SK-N-SH (cell line): ENCODE data around the gene BBLN.

ENCODE experiments used
- CTCF ChIP-seq: fragments of 200-600 bp; sonication (generic); IDR thresholded peaks from 2 replicates; pipeline ENCODE4 v1.6.1; 2017; ENCODE audit warnings: antibody characterized with exemption, mild to moderate bottlenecking, moderate library complexity
- FOSL2 ChIP-seq: IDR thresholded peaks from 2 replicates; pipeline ENCODE4 v1.4.0; 2012; ENCODE audit warnings: low read depth, mild to moderate bottlenecking, moderate library complexity, borderline replicate concordance
- FOXJ3 ChIP-seq: sonication (generic); formaldehyde crosslinking; IDR thresholded peaks from 2 replicates; pipeline ENCODE4 v1.5.1; 2020; ENCODE audit warnings: mild to moderate bottlenecking, missing genetic modification reagents
- GABPA ChIP-seq: IDR thresholded peaks from 2 replicates; pipeline ENCODE4 v1.4.0; 2012; ENCODE audit warnings: low read depth, mild to moderate bottlenecking
- IRF3 ChIP-seq: fragments of 150-350 bp; IDR thresholded peaks from 2 replicates; pipeline ENCODE4 v1.6.1; 2016; ENCODE audit warnings: mild to moderate bottlenecking, low read depth, low read length
- REST ChIP-seq: IDR thresholded peaks from 2 replicates; pipeline ENCODE4 v1.6.1; 2012; ENCODE audit warnings: mild to moderate bottlenecking, low read depth, low read length, moderate library complexity
- RFX5 ChIP-seq: IDR thresholded peaks from 2 replicates; pipeline ENCODE4 v1.6.1; 2012; ENCODE audit warnings: mild to moderate bottlenecking, improper control_type of control experiment, low read length
- TEAD4 ChIP-seq: IDR thresholded peaks from 2 replicates; pipeline ENCODE4 v1.4.0; 2012; ENCODE audit warnings: mild to moderate bottlenecking, borderline replicate concordance; ENCODE audit not compliant: insufficient read depth
- YY1 ChIP-seq: IDR thresholded peaks from 2 replicates; pipeline ENCODE4 v1.4.0; 2012; ENCODE audit warnings: low read depth, mild to moderate bottlenecking

- TF ChIP-seq CTCF: no peak
- TF ChIP-seq RFX5: no peak
- TF ChIP-seq GABPA: no peak
- TF ChIP-seq FOXJ3 (CRISPR knock-in tag): no peak
- no peak for TF ChIP-seq IRF3
- TF ChIP-seq TEAD4: no peak
- TF ChIP-seq FOSL2: no peak
- TF ChIP-seq YY1: no peak
- no peak for TF ChIP-seq REST
Measured at GRCh38 chr9:128161215-128161902, 1.3 kb downstream of the BBLN start.
